SK-N-MC (cell line): ENCODE measurements around the gene GRM5.
"Not testable (repeated sequence)": the region's sequence is repeated elsewhere in the genome, so short reads cannot be mapped to it uniquely, and the experiment has no call there.

Source experiments
- EZH2 ChIP-seq: fragments of 200-600 bp; sonication (generic); IDR thresholded peaks from one replicate; pipeline ENCODE4 v1.6.1; 2017; ENCODE audit warnings: antibody characterized with exemption
- POLR2AphosphoS5 ChIP-seq: IDR thresholded peaks from 2 replicates; pipeline ENCODE4 v1.6.1; 2012; ENCODE audit warnings: mild to moderate bottlenecking, low read depth, low read length, borderline replicate concordance

DNA sequence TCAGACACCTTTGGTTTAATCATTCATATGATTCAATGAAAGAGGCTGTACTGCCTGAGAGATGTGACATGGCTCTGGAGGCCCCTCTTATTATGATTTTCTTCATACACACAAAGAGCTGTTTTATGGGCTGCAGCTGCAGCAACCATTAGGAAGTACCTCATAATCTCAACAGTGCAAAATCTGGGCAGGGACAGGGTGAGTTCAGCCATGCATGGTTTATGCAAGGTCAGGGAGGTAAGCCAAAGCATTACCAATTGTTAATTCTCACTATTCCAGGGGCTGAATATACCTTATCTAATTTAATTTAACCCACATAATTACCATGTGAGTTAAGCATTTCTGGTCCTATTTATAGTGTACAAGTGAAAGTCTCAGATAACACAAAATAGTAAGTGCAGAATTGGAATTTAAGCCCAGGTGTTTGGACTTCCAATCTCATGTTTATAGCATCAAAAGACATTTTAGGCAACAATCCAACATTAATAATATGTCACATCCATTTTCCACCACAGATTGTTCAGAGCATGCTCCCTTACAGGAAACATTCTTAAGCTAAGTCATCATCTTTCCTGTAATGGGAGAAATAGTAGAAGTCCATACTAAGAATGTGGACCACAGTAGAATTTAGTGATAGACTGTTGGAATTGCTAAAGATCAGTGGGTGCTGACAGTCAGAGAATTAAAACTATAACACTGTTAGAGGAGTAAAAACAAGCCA, 45.8 kb downstream of the GRM5 start:
- TF ChIP-seq POLR2AphosphoS5, EZH2: not testable (repeated sequence)
